ENCODE results near the gene C14orf119. TPM values are rescaled to one million over a fixed set of nuclear protein-coding genes. Genes with fewer than 3 reads are reported as not detected.

Gene C14orf119
- total RNA-seq, 2 experiments from 2014 or later = 42.4 to 44.5 TPM

GRCh38 chr14:23056145-23056955 is 39.0 kb upstream of the C14orf119 start:
- peaks cover 27% of the 10 kb centered on the region for H3K4me1 ChIP-seq (ENCODE audit: insufficient read depth, low read length, poor library complexity, severe bottlenecking)
- intact Hi-C loops (cut with micrococcal nuclease; ENCODE audit: unreplicated experiment) = loop anchor here (10.0 kb wide), 1 partner anchor 482 kb away; no protein-coding TSS in a partner anchor
- 0 out of 2 replicates have a peak overlapping the region, but pooled peaks have one; percentile 36 for H2AFZ ChIP-seq (ENCODE audit: low read length)
- ChIA-PET POLR2A (no interaction called here), CTCF (ENCODE audit: unreplicated experiment) (interaction anchor here (0.6 to 1.0 kb wide), 3 partner anchors 22 to 70 kb away, joined by 3 to 5 read pairs (median 3); no protein-coding TSS in a partner anchor)
- peak overlapping the region; percentile 85 for H3K4me2 ChIP-seq (ENCODE audit: low read length)
- no peaks in the 10 kb centered on the region for H3K9me2 ChIP-seq (ENCODE audit: insufficient read depth, low read length)
- TF ChIP-seq, protein P1, sequence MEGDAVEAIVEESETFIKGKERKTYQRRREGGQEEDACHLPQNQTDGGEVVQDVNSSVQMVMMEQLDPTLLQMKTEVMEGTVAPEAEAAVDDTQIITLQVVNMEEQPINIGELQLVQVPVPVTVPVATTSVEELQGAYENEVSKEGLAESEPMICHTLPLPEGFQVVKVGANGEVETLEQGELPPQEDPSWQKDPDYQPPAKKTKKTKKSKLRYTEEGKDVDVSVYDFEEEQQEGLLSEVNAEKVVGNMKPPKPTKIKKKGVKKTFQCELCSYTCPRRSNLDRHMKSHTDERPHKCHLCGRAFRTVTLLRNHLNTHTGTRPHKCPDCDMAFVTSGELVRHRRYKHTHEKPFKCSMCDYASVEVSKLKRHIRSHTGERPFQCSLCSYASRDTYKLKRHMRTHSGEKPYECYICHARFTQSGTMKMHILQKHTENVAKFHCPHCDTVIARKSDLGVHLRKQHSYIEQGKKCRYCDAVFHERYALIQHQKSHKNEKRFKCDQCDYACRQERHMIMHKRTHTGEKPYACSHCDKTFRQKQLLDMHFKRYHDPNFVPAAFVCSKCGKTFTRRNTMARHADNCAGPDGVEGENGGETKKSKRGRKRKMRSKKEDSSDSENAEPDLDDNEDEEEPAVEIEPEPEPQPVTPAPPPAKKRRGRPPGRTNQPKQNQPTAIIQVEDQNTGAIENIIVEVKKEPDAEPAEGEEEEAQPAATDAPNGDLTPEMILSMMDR (conservative IDR thresholded peaks at IDR 0.05; ENCODE audit: low read length) = peak; percentile 93
- no peak for TF ChIP-seq EZH2phosphoT487 (IDR thresholded peaks at IDR 0.05; ENCODE audit: borderline replicate concordance, low read depth, low read length)
- H3K27ac ChIP-seq (ENCODE audit: low read depth, low read length, poor library complexity, severe bottlenecking) = no peak overlapping the region
- H3K79me2 ChIP-seq (ENCODE audit: insufficient read depth, low read depth, low read length) = no peaks in the 10 kb centered on the region
- peaks cover 30% of the 10 kb centered on the region for H3K36me3 ChIP-seq (ENCODE audit: insufficient read depth, low read length)
- peak overlapping the region; percentile 2 for H3K4me3 ChIP-seq (ENCODE audit: low read depth, low read length, poor library complexity, severe bottlenecking)
- no TSS peak for BruUV-seq (replicated peaks)
- peak; percentile 81 for DNase-seq (ENCODE audit: low spot score)
- H3K9me3 ChIP-seq (ENCODE audit: low read length) = no peaks in the 10 kb centered on the region
- H4K20me1 ChIP-seq (ENCODE audit: insufficient read depth, low read length) = no peaks in the 10 kb centered on the region

- intact Hi-C loops (cut with micrococcal nuclease; ENCODE audit: unreplicated experiment) = loop anchor here (10.0 kb wide), 1 partner anchor 482 kb away; no protein-coding TSS in a partner anchor
- Histone ChIP-seq H3K4me1 (ENCODE audit: insufficient read depth, low read length, poor library complexity, severe bottlenecking) (peaks cover 27% of the 10 kb centered on the region), H2AFZ (ENCODE audit: low read length) (0 out of 2 replicates have a peak within 1 kb of the TSS, but pooled peaks have one; percentile 36), H3K36me3 (ENCODE audit: insufficient read depth, low read length) (peaks cover 36% of the 10 kb centered on the region), H3K4me3 (ENCODE audit: low read depth, low read length, poor library complexity, severe bottlenecking) (peak within 1 kb of the TSS; percentile 62), H4K20me1 (ENCODE audit: insufficient read depth, low read length) (no peaks in the 10 kb centered on the region), H3K27ac (ENCODE audit: low read depth, low read length, poor library complexity, severe bottlenecking) (no peak within 1 kb of the TSS), H3K79me2 (ENCODE audit: insufficient read depth, low read depth, low read length) (no peaks in the 10 kb centered on the region), H3K4me2 (ENCODE audit: low read length) (peak within 1 kb of the TSS; percentile 85), H3K9me3 (ENCODE audit: low read length) (no peaks in the 10 kb centered on the region), H3K9me2 (ENCODE audit: insufficient read depth, low read length) (no peaks in the 10 kb centered on the region)
- DNase-seq (ENCODE audit: low spot score) = peak; percentile 72
- ChIA-PET POLR2A (interaction anchor here (0.6 to 1.0 kb wide), 3 partner anchors 51 to 88 kb away, joined by 3 read pairs; no protein-coding TSS in a partner anchor), CTCF (ENCODE audit: unreplicated experiment) (interaction anchor here (0.6 to 2.3 kb wide), 9 partner anchors 12 to 461 kb away, joined by 3 to 18 read pairs (median 4); no protein-coding TSS in a partner anchor)
- no TSS peak for BruUV-seq (replicated peaks)
- no peak for TF ChIP-seq EZH2phosphoT487 (IDR thresholded peaks at IDR 0.05; ENCODE audit: borderline replicate concordance, low read depth, low read length)
- TF ChIP-seq, protein P1 (conservative IDR thresholded peaks at IDR 0.05; ENCODE audit: low read length) = no peak
These were observed 38.1 kb upstream of the C14orf119 start, which contains the start of gene CDH24 for GRCh38 chr14:23056956-23057756. Gene CDH24 (minus strand): TSS chr14:23057520. CDS start chr14:23055733, 1,787 bp downstream.

Measured in OCI-LY7 (cell line).